Measurements from ENCODE around the gene RIN2.

DNA sequence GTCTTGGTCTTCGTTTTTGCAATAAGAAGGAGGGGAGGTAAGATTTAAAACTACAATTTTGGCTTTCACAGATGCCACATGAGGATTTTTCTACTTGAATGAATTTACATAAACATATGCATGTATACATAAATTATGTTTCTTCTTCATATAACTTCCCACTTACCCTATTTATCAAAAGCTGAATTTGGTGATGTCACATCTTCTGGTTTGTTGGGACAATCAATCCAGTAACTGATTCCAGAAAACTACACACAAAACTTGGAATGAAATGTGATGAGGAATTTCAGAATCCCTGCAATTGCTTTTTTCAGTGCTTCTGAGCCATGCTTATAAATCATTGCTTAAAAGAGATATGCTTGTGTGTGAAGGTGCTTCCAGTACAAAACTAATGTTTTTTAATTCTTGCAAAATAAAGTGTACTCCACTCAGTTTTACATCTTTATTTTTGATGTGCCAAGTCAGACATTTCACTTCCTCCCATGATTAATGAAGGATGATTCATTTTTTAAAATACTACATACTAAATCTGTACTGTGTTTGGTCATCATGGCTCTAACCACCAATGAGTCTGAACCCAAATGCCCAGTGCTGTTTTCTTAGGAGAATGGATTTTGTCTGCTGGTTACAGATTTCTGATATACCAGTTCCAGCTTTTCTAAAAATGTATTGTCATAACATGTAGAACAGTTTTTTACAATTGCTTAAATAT, 32.1 kb upstream of the RIN2 start:
- TF ChIP-seq, protein P1, sequence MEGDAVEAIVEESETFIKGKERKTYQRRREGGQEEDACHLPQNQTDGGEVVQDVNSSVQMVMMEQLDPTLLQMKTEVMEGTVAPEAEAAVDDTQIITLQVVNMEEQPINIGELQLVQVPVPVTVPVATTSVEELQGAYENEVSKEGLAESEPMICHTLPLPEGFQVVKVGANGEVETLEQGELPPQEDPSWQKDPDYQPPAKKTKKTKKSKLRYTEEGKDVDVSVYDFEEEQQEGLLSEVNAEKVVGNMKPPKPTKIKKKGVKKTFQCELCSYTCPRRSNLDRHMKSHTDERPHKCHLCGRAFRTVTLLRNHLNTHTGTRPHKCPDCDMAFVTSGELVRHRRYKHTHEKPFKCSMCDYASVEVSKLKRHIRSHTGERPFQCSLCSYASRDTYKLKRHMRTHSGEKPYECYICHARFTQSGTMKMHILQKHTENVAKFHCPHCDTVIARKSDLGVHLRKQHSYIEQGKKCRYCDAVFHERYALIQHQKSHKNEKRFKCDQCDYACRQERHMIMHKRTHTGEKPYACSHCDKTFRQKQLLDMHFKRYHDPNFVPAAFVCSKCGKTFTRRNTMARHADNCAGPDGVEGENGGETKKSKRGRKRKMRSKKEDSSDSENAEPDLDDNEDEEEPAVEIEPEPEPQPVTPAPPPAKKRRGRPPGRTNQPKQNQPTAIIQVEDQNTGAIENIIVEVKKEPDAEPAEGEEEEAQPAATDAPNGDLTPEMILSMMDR (IDR thresholded peaks at IDR 0.05), result no peak
- no peak for TF ChIP-seq POLR2A (IDR thresholded peaks at IDR 0.05)

Data from right lobe of liver (tissue), 4 donors.